ENCODE data around the gene NIP7.
A peak's percentile ranks its signal among the peaks of the same experiment; 100 is the strongest.

Gene NIP7

GRCh38 chr16:69329369-69330285 is 9.9 kb upstream of the NIP7 start:
- no peak for TF ChIP-seq CTCF (conservative IDR thresholded peaks at IDR 0.05; ENCODE audit: low read length)
- H3K4me3 ChIP-seq (ENCODE audit: low read length), result peak overlapping the region; percentile 79
- no peak for DNase-seq (ENCODE audit: low read depth)

GRCh38 chr16:69330286-69331109 is 9.1 kb upstream of the NIP7 start, which contains the start of gene PDF:
TSS of gene PDF (minus strand) at chr16:69330588. CDS start at chr16:69330570, 18 bp downstream.
- DNase-seq (ENCODE audit: low read depth), result peak; percentile 91
- peak within 1 kb of the TSS; percentile 79 for H3K4me3 ChIP-seq (ENCODE audit: low read length)

GRCh38 chr16:69334696-69335095 is 4.9 kb upstream of the NIP7 start:
- no peak overlapping the region for H3K4me3 ChIP-seq (ENCODE audit: low read length)
- no peak for DNase-seq (ENCODE audit: low read depth)
- TF ChIP-seq CTCF (conservative IDR thresholded peaks at IDR 0.05; ENCODE audit: low read length), result no peak

More at GRCh38 chr16:69330286-69331109, 9.1 kb upstream of the NIP7 start, which contains the start of gene PDF:
- TF ChIP-seq CTCF (conservative IDR thresholded peaks at IDR 0.05; ENCODE audit: low read length), result no peak

GRCh38 chr16:69338557-69339288 is 849 bp upstream of the NIP7 start:
- H3K4me3 ChIP-seq (ENCODE audit: low read length), result peak overlapping the region; percentile 92
- TF ChIP-seq CTCF (conservative IDR thresholded peaks at IDR 0.05; ENCODE audit: low read length), result no peak
- DNase-seq (ENCODE audit: low read depth), result no peak

GRCh38 chr16:69340095-69340644 is 598 bp downstream of the NIP7 start:
- no peak for TF ChIP-seq CTCF (conservative IDR thresholded peaks at IDR 0.05; ENCODE audit: low read length)
- H3K4me3 ChIP-seq (ENCODE audit: low read length), result peak overlapping the region; percentile 92
- DNase-seq (ENCODE audit: low read depth), result peak; percentile 19

GRCh38 chr16:69344171-69344570 is 4.6 kb downstream of the NIP7 start:
- H3K4me3 ChIP-seq (ENCODE audit: low read length), result no peak overlapping the region
- TF ChIP-seq CTCF (conservative IDR thresholded peaks at IDR 0.05; ENCODE audit: low read length), result no peak
- no peak for DNase-seq (ENCODE audit: low read depth)

All from AG10803 (cell line).